Erythroblast (primary cell): Measurements from ENCODE around the gene SULF2.

ENCODE experiments used
- GATA1 ChIP-seq: IDR thresholded peaks from 2 replicates; pipeline ENCODE4 v1.6.1; 2011; ENCODE audit warnings: low read depth, mild to moderate bottlenecking, control low read depth, low read length, moderate library complexity
- POLR2A ChIP-seq: IDR thresholded peaks from 2 replicates; pipeline ENCODE4 v1.6.1; 2011; ENCODE audit warnings: mild to moderate bottlenecking, low read length

DNA sequence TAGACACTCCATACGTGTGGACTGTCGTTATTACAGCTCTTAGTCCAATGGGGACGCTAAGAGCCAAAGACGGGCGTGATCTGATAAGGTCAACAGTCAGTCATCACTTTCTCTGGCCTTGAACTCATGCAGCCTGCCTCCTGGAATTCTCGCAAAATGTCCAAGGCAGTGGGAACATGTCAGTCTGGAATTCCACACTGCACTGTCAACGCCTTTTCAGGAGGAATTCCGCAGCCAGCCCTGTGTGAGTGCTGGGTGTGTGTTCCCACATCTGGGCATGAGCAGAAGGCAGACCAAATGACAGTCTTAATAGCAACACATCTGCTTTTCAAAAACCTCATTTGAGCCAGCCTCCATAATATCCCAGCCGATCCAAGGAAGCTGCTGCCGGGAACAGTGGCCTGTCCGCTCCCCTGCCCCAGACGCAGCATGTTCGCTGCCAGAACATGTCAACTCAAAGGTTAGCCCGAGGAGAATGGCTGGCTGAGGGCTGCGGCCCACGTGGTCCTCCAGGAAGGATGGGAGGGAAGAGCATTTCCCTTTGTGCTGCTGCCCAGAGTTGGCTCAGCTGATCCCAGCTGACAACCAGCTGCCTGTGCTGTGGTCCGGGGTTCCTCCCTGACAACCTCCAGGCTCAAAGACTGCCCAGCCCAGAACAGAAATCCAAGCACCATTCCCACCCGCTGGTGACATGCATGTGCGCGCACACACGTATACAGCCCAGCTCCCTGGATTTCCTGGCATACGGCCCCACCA lies 103.1 kb downstream of the SULF2 start:
- no peak for TF ChIP-seq POLR2A
- no peak for TF ChIP-seq GATA1
